Measurements from ENCODE around the gene PIP5K1B. TPM values are rescaled to one million over a fixed set of nuclear protein-coding genes. Genes with fewer than 3 reads are reported as not detected.
A peak's percentile ranks its signal among the peaks of the same experiment; 100 is the strongest.

PIP5K1B gene
- total and polyA plus RNA-seq, 10 of the 15 experiments (the other 5 are each of a cell fraction or from before 2014, with no cell fraction given): 6.8 to 16.3 (median 10.6) TPM

- Histone ChIP-seq H2AFZ (ENCODE audit: control insufficient read depth, low read depth, low read length) (no peak overlapping the region; the same call in 1 of the 2 replicates), H3K79me2 (ENCODE audit: control insufficient read depth, insufficient read depth, low read length) (no peaks in the 10 kb centered on the region), H3K4me3 (peak overlapping the region; percentile 21; the same call in 1 of the 2 replicates), H3K4me2 (ENCODE audit: control insufficient read depth, insufficient read depth) (peak overlapping the region; percentile 78), H3K27ac (ENCODE audit: control insufficient read depth, insufficient read depth) (peak overlapping the region; percentile 32; the same call in 1 of the 2 replicates), H4K20me1 (ENCODE audit: control insufficient read depth, insufficient read depth) (no peaks in the 10 kb centered on the region), H3K27me3 (replicated peaks in 1 of 2; ENCODE audit: control insufficient read depth in 2 of 2, insufficient read depth in 2 of 2, low read length in 1 of 2) (no peaks in the 10 kb centered on the region), H3K36me3 (ENCODE audit: control insufficient read depth in 2 of 2, insufficient read depth in 2 of 2, low read length in 1 of 2) (no peaks in the 10 kb centered on the region), H3K9ac (ENCODE audit: control insufficient read depth, insufficient read depth, low read length) (no peak overlapping the region), H3K4me1 (ENCODE audit: control insufficient read depth, insufficient read depth, low read length) (peaks cover 19% of the 10 kb centered on the region), H3K9me3 (replicated peaks; ENCODE audit: control insufficient read depth, insufficient read depth, low read length) (no peaks in the 10 kb centered on the region)
- CTCF ChIA-PET: interaction anchor here (0.7 to 2.0 kb wide), 15 partner anchors 13 to 264 kb away, joined by 3 to 7 read pairs (median 3); a partner anchor contains a TSS
- WGBS (ENCODE audit: insufficient coverage, insufficient replicate concordance, low lambda C conversion rate, missing lambda C conversion rate): 57% methylated on average over 13 of the region's 13 CpGs
- in situ Hi-C loops (cut with MboI): loop anchor here (5.0 kb wide), 3 partner anchors 52 to 263 kb away; no protein-coding TSS in a partner anchor
- POLR2A ChIA-PET: no interaction called here
- peak; percentile 73 for ATAC-seq
- no peak for DNase-seq (ENCODE audit: low read depth, low spot score)
- SMC1A ChIA-PET (ENCODE audit: uncharacterized antibody, unreplicated experiment): interaction anchor here (0.8 to 1.7 kb wide), 7 partner anchors 14 to 160 kb away, joined by 3 to 6 read pairs (median 4); no protein-coding TSS in a partner anchor
- RAD21 ChIA-PET (ENCODE audit: unreplicated experiment): interaction anchor here (0.5 to 1.5 kb wide), 5 partner anchors 41 to 159 kb away, joined by 3 read pairs; no protein-coding TSS in a partner anchor
- intact Hi-C loops (cut with micrococcal nuclease; ENCODE audit: unreplicated experiment): loop anchor here (5.0 kb wide), 3 partner anchors 138 to 263 kb away; partner anchors contain the start of gene PIP5K1B
- no TSS peak for BruUV-seq (replicated peaks)
- FAIRE-seq: peak; percentile 18
- TF ChIP-seq ATF2 (IDR thresholded peaks at IDR 0.05; ENCODE audit: low read length) (no peak), EZH2 (IDR thresholded peaks at IDR 0.05; ENCODE audit: borderline replicate concordance, control insufficient read depth, low read depth, low read length) (no peak), RAD51 (IDR thresholded peaks at IDR 0.05) (no peak), ELK1 (IDR thresholded peaks at IDR 0.05; ENCODE audit: low read depth, low read length) (no peak), CTCF (IDR thresholded peaks at IDR 0.05 in 2 of 3, conservative IDR thresholded peaks at IDR 0.05 in 1 of 3; ENCODE audit: control insufficient read depth in 2 of 3, extremely low read depth in 1 of 3, insufficient read depth in 1 of 3, low read depth in 3 of 3, low read length in 3 of 3) (peak; percentile 52 to 63 (median 54)), RFX5 (IDR thresholded peaks at IDR 0.05; ENCODE audit: low read depth, low read length) (no peak), STAT3 (IDR thresholded peaks at IDR 0.05; ENCODE audit: low read depth, low read length) (no peak), POLR2A (IDR thresholded peaks at IDR 0.05; ENCODE audit: low read depth, low read length) (no peak), ZNF274 (IDR thresholded peaks at IDR 0.05; ENCODE audit: insufficient read depth, insufficient read length) (no peak), MYC (IDR thresholded peaks at IDR 0.05; ENCODE audit: insufficient read depth, insufficient read length, insufficient replicate concordance, low read length, severe bottlenecking) (no peak), POLR2AphosphoS2 (IDR thresholded peaks at IDR 0.05; ENCODE audit: low read depth, low read length) (no peak), SMAD1 (IDR thresholded peaks at IDR 0.05; ENCODE audit: low read depth, partially characterized antibody) (no peak), YY1 (IDR thresholded peaks at IDR 0.05; ENCODE audit: low read depth, low read length) (peak; percentile 65), WRNIP1 (IDR thresholded peaks at IDR 0.05; ENCODE audit: borderline replicate concordance, low read depth, low read length) (no peak), CBX3 (IDR thresholded peaks at IDR 0.05; ENCODE audit: borderline replicate concordance, low read depth) (no peak), PAX8 (IDR thresholded peaks at IDR 0.05) (no peak)
Measured at GRCh38 chr9:68844631-68845612, 139.9 kb downstream of the PIP5K1B start.
